ENCODE data around the gene POU6F1.

POU6F1 gene

DNA sequence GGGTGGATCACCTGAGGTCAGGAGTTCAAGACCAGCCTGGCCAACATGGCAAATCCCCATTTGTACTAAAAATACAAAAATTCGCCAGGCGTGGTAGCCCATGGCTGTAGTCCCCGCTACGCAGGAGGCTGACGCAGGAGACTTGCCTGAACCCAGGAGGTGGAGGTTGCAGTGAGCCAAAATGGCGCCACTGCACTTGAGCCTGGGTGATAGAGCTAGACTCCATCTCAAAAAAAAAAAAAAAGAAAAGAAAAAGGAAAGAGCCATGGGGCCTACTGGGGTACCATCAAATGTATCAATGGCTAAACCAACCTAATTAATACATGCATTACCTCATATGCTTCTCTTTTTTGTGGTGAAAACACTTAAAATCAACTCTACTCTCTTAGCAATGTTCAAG lies 55.6 kb downstream of the POU6F1 start:
- no peak for DNase-seq (ENCODE audit: low spot score)

DNA sequence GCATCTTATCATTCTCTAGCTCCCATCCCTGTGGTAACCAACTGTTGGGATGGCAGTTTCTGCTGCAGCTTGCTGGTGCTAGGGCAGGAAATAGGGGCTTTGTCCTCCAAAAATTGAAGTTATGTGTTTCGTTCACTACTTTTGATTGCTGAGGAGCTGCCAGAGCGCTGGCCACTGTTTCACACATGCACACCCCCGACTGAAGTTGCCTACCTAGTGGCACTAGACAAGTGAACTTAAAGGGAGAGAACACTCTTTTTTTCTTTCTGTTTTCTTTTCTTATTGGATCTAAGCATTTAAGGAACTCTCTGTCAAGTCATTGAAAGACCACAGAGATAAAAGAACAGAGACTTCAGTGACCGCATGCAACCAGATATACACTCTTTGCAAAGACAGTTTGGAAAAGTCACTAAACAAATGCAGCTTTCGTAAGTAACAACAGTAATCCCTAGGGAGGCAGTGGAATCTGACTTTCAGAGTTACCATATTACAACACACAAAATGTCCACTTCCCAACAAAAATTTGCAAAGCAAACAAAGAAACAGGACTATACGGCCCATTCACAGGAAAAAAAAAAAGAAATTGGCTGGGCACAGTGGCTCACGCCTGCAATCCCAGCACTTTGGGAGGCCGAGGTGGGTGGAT lies 56.9 kb downstream of the POU6F1 start:
- DNase-seq (ENCODE audit: low spot score) = peak; percentile 71

DNA sequence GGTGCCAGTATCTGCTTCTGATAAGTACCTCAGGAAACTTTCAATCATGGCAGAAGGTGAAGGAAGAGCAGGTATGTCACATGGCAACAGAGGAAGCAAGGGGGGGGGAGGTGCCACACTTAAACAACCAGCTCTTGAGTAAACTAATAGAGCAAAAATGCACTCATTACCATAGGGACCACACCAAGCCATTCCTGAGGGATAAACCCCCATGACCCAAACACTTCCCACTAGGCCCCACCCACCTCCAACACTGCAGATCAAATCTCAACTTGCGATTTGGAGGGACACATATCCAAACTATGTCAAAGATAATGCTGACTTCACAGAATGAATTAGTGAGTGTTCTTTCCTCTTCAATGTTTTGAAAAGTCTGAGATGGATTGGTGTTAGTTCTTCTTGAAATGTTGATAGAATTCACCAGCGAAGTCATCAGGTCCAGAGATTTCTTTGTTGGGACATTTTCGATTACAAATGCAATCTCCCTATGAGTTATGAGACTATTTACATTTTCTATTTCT lies 61.6 kb downstream of the POU6F1 start:
- no peak for DNase-seq (ENCODE audit: low spot score)

DNA sequence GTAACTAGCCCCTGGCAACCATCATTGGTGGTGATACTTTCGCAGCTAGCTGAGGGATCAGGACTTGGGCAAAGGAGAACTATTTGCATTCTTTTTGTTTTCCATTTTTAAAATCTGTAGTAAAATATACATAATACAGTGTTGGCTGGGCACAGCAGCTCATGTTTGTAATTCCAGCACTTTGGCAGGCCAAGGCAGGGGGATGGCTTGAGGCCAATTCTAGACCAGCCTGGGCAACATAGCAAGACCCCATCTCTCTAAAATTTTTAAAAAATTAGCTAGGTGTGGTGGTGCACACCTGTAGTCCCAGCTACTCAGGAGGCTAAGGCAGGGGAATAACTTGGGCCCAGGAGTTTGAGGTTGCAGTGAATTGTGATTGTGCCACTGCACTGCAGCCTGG lies 64.9 kb downstream of the POU6F1 start:
- no peak for DNase-seq (ENCODE audit: low spot score)

DNA sequence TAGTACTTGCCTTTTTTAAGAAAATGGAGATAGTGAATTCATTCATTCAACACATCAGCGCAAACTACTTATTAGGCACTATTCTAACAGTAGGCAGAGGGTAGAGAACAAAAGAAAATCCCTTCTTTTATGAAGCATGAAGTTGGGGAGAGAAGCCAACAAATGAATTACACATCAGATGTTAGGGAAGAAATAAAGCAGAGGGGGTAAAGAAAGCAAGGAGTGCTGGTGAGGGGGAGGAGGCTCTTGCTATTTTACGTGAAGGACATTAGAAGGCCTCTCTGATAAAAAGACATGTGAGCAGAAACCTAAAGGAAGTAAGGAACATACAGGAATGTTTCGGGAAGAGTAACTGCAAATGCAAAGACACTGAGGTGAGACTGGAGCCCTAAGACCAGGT lies 67.1 kb downstream of the POU6F1 start:
- DNase-seq (ENCODE audit: low spot score) = no peak

DNA sequence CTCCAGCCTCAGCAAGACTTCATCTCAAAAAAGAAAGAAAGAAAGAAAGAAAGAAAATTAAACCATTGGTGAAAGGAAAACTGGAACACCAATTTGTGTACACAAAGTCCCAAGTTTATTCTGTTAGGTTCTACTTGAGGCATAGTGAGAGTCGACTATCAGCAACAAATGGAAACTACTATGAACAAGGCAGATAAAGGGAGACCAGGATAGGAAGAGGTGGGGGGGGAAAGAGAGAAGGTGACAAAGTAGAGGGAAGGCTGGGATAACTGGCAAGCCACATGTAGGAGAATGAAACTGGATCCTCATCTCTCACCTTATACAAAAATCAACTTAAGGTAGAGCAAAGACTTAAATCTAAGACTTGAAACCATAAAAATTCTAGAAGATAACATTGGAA lies 70.6 kb downstream of the POU6F1 start:
- no peak for DNase-seq (ENCODE audit: low spot score)

DNA sequence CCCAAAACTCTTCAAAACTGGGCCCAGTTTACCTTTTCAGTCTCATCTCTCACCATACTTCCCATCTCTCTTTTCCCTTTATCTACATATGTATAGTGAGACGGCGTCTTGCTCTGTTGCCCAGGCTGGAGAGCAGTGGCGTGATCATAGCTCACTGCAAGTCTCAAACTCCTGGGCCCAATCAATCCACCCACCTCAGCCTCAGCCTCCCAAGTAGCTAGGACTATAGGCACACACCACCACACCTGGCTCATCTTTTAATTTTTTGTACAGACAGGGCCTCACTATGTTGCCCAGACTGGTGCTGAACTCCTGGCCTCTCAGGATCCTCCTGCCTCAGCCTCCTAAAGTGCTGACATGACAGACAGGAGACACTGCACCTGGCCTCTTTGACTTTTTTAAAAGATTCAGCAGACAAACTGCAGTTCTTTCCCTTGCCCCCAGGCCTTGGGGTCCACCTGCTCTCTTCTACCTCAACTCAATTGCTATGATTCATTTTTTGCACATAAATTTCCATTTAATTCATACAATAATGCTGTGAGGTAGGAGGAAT lies 78.5 kb downstream of the POU6F1 start:
- DNase-seq (ENCODE audit: low spot score) = no peak

Measured in hepatic stellate cell (primary cell).